Testis (tissue), 3 donors: ENCODE results near the gene AIRE. TPM values are rescaled to one million over a fixed set of nuclear protein-coding genes. Genes with fewer than 3 reads are reported as not detected.

Source experiments
- DNase-seq: peaks from one replicate; pipeline ENCODE4 v3.0.0-alpha.2; 2019
- H3K27ac ChIP-seq, 2 donors: fragments of 200-600 bp; sonication (generic); one replicate each; pipeline ENCODE4 v1.5.1; 2019
- H3K27me3 ChIP-seq: fragments of 200-600 bp; sonication (generic); one replicate; pipeline ENCODE4 v1.5.1; 2019
- H3K36me3 ChIP-seq: fragments of 200-600 bp; sonication (generic); one replicate; pipeline ENCODE4 v1.5.1; 2017; ENCODE audit warnings: low read depth; ENCODE audit errors: missing control alignments
- H3K4me1 ChIP-seq: fragments of 200-600 bp; sonication (generic); one replicate; pipeline ENCODE4 v1.5.1; 2019
- H3K4me3 ChIP-seq, 2 donors: fragments of 200-600 bp; sonication (generic); one replicate each; pipeline ENCODE4 v1.5.1; 2017 to 2019
- H3K9me3 ChIP-seq: fragments of 200-600 bp; sonication (generic); one replicate; pipeline ENCODE4 v1.5.1; 2017
- CTCF ChIP-seq, 3 experiments: fragments of 450-650 bp in 2 of 3; fragments of 200-600 bp in 1 of 3; sonication (generic) in 1 of 3; IDR thresholded peaks; one replicate each; pipeline ENCODE4 v1.5.1; 2016 to 2019; ENCODE audit warnings: antibody characterized with exemption in 3 of 3, mild to moderate bottlenecking in 2 of 3, moderate library complexity in 1 of 3
- POLR2A ChIP-seq: fragments of 450-650 bp; IDR thresholded peaks from one replicate; pipeline ENCODE4 v1.6.1; 2017; ENCODE audit warnings: antibody characterized with exemption, mild to moderate bottlenecking, moderate library complexity
- WGBS, 2 donors: methylation state at CpG; one replicate each; pipeline ENCODE4 v1.1.5; 2018; 5-methylcytosine and 5-hydroxymethylcytosine counted together
- intact Hi-C: fragments of 100-400 bp; cut with DNase I; formaldehyde crosslinking; loops from one replicate; pipeline ENCODE4 v1.15.1; 2023; ENCODE audit warnings: low total_unique reads
- polyA plus RNA-seq: library from polyadenylated mRNA; stranded (reverse); fragments of 350-450 nt; fragmentation: Illumina TruSeq; extraction: RNeasy Lipid Tissue Mini Kit (QIAGEN cat#74804); gene quantifications from one replicate; pipeline ENCODE4 v1.2.3, GENCODE V29; 2014; ENCODE audit warnings: low read depth, low replicate concordance; ENCODE audit not compliant: insufficient read depth
- total RNA-seq, 2 donors: library from RNA; depleted of rRNA; stranded (reverse); fragments of >200 nt; gene quantifications; one replicate each; pipeline ENCODE4 v1.2.3, GENCODE V29; 2016

AIRE gene
- total and polyA plus RNA-seq, 3 donors from 2014 or later = 0.16 to 0.68 (median 0.55) TPM

GRCh38 chr21:44330698-44331097 lies 45.0 kb downstream of the AIRE start:
- Histone ChIP-seq H3K27me3 (no peaks in the 10 kb centered on the region), H3K4me1 (peaks cover under 1% of the 10 kb centered on the region), H3K4me3 (no peak overlapping the region), H3K27ac (no peak overlapping the region), H3K9me3 (no peaks in the 10 kb centered on the region), H3K36me3 (no peaks in the 10 kb centered on the region)
- intact Hi-C loops = no loop called here
- WGBS, 2 donors = 86 to 90% methylated on average over 11 to 18 of the region's 18 CpGs
- DNase-seq = no peak
- TF ChIP-seq POLR2A (no peak), CTCF (IDR thresholded peaks at IDR 0.05) (no peak)

GRCh38 chr21:44331209-44331608 lies 45.5 kb downstream of the AIRE start:
- no peaks in the 10 kb centered on the region for H3K4me1 ChIP-seq
- 90% methylated on average over 16 of the region's 16 CpGs; no CpG with 5 or more reads in 1 of the 2 donors for WGBS, 2 donors
- TF ChIP-seq CTCF (IDR thresholded peaks at IDR 0.05) (no peak), POLR2A (no peak)
- intact Hi-C loops = no loop called here
- no peaks in the 10 kb centered on the region for H3K27me3 ChIP-seq
- no peaks in the 10 kb centered on the region for H3K9me3 ChIP-seq
- no peak overlapping the region for H3K27ac ChIP-seq
- no peak overlapping the region for H3K4me3 ChIP-seq
- no peak for DNase-seq
- no peaks in the 10 kb centered on the region for H3K36me3 ChIP-seq

- peaks cover 2% of the 10 kb centered on the region for H3K4me1 ChIP-seq
- 69 to 71% methylated on average over 9 to 20 of the region's 20 CpGs for whole genome bisulfite sequencing, 2 donors
- H3K4me3 ChIP-seq = no peak overlapping the region
- no peak for DNase-seq
- TF ChIP-seq CTCF (IDR thresholded peaks at IDR 0.05) = no peak
- no peak for TF ChIP-seq POLR2A
- H3K9me3 ChIP-seq = no peaks in the 10 kb centered on the region
- H3K27me3 ChIP-seq = no peaks in the 10 kb centered on the region
- H3K27ac ChIP-seq = no peak overlapping the region
- no peaks in the 10 kb centered on the region for H3K36me3 ChIP-seq
- intact Hi-C loops = no loop called here
Observed at GRCh38 chr21:44331650-44332307, 46.1 kb downstream of the AIRE start.

- no peak for DNase-seq
- Histone ChIP-seq H3K27ac (no peak overlapping the region), H3K9me3 (no peaks in the 10 kb centered on the region), H3K36me3 (no peaks in the 10 kb centered on the region), H3K4me3 (no peak overlapping the region), H3K4me1 (peaks cover 8% of the 10 kb centered on the region), H3K27me3 (no peaks in the 10 kb centered on the region)
- intact Hi-C loops = no loop called here
- TF ChIP-seq CTCF (IDR thresholded peaks at IDR 0.05) (no peak), POLR2A (no peak)
- WGBS, 2 donors = 92 to 94% methylated on average over 13 to 17 of the region's 17 CpGs
Observed at GRCh38 chr21:44332383-44332782, 46.7 kb downstream of the AIRE start.

GRCh38 chr21:44332965-44333364 lies 47.3 kb downstream of the AIRE start:
- Histone ChIP-seq H3K27me3 (no peaks in the 10 kb centered on the region), H3K4me3 (no peak overlapping the region), H3K4me1 (peaks cover 12% of the 10 kb centered on the region), H3K36me3 (no peaks in the 10 kb centered on the region), H3K9me3 (no peaks in the 10 kb centered on the region), H3K27ac (no peak overlapping the region)
- no peak for DNase-seq
- TF ChIP-seq POLR2A (no peak), CTCF (IDR thresholded peaks at IDR 0.05) (no peak)
- intact Hi-C loops = no loop called here
- 95 to 100% methylated on average over 1 to 22 of the region's 22 CpGs for WGBS, 2 donors
